Fibroblast of upper back skin (primary cell): Measurements from ENCODE around the gene OVOL1.
"Not testable (repeated sequence)": the region's sequence is repeated elsewhere in the genome, so short reads cannot be mapped to it uniquely, and the experiment has no call there.

ENCODE experiments used
- DNase-seq: peaks from one replicate; pipeline ENCODE4 v3.0.0-alpha.2; 2013

OVOL1 gene

DNA sequence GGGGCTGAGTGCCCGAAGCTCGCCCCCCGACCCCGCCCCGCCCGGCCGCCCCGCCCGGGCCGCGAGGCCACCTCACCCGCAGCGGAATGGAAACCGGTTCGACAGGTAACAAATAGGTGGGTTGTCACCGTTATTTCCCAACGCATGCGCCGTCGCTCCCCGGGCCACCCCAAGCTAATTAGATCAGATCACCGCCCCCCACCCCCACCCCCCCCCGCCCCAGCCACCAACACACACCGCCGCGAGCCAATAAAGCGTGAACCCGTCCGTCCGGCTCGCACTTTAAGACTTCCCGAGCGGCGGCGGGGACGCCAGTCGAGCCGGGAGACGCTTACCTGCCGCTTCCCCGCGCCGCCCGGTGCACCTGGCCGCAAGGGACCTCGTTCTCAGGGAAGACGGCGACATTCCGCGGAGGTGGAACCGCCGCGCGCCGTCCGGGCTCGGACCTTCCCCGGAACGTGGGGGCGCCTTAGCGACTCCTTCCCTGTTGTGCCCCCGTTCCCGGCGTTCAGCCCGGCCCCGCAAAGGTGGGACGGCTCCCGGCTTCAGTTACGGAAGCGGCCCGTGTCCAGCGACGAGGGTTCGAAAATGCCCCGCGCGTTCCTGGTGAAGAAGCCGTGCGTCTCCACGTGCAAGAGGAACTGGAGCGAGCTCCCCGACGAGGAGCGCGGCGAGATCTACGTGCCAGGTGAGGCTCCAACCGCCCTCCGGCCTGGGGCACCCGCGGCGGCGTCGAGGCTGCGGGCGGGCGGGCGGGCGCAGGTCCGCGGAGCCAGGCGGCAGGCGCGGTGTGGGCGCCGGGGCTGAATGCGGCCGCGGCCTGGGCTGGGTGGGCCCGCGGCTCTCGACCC is at the start of gene OVOL1:
OVOL1 (plus strand) TSS at position 278 of the 851 bp plus-strand sequence; CDS start at position 589, 311 bp downstream.
- DNase-seq, result no peak

DNA sequence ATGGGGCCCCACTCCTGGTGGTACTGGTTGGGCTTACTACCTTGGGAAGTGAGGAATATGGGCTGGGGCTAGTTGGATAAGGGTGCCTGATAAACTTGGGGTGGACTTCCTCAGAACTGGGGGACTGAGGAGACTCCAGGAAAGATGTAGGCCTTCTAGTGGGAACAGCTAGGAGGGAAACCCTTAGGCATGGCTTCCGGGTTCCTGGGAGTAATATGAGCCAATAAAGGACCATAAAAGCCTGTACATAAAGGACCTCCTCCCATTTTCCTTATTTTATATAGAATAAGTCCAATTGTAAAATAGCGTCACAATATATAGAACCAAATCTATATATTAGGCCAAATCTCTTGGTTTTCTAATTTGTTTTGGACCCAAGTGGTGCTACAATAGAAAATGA is 47.8 kb upstream of the OVOL1 start:
- no peak for DNase-seq

DNA sequence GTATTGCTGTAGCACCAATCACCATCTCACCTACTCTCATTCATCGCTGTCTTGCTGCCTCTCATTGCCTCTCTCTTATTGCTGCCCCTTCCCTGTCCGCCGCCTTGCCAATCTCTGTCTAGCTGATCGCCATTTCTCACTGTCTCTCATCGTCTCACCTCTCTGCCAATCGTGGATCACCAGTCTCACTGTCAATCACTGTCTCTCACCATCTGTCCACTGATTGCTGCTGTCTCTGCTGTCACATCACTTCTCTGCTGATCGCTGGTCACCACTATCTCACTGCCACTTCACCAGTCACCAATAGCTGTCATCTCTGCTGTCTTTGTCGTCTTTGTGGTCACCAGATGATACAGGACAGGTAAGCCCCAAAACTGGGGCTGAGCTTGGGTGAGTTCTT is 45.7 kb upstream of the OVOL1 start:
- DNase-seq, result no peak

- no peak for DNase-seq
Measured at GRCh38 chr11:65742353-65742752, 44.5 kb upstream of the OVOL1 start.

DNA sequence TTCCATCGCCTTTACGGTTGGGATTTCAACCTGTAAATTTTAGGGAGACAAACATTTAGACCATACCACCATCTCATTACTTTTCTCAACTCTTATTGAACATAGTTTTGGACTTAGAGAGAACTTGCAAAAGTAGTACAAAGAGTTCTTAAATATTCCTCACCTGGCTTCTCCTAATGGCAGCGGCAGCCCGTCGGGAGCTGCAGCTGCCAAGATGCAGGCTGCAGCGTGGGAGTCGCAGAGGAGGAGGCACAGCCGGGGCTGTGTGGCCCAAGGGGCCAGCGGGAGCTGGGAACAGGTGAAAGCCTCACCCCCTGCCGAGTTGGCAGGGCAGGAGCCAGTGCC is 43.2 kb upstream of the OVOL1 start:
- DNase-seq, result no peak

GRCh38 chr11:65744026-65744698 is 42.7 kb upstream of the OVOL1 start:
- DNase-seq, result peak; percentile 24

DNA sequence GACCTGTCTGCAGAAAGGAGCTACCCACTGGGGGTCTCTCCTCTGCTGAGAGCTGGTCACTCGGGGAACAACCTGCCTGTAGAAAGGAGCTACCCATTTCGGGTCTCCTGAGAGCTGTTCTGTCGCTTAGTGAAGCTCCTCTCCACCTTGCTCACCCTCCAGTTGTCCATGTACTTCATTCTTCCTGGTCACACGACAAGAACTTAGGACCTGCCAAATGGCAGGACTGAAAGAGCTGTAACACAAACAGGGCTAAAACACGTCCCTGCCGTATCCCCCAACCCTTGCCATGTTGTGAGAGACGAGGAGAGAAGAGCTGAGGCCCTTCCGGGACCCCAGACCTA is 42.2 kb upstream of the OVOL1 start:
- no peak for DNase-seq

DNA sequence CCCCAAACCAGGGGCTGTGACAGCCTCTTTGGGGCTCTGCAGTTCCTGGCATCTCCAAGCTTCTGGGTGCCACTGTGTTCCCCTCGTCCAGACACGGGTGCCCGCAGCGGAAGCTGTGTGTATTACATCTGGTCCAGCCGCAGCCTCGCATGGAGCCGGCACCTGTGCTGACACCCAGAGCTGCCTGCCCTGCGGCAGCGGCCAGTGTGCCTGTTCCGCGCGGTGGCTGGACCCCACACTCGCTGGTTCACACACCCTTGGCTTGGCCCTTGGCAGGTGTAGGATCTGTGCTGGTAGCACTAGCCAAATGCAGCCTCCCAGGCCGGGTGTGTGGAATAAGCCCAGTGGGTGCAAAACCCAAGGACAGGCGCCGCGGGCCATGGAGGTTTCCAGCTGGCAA is 41.8 kb upstream of the OVOL1 start:
- no peak for DNase-seq

- DNase-seq, result not testable (repeated sequence)
Measured at GRCh38 chr11:65762169-65762568, 24.7 kb upstream of the OVOL1 start.

GRCh38 chr11:65762816-65763215 is 24.0 kb upstream of the OVOL1 start:
- not testable (repeated sequence) for DNase-seq

DNA sequence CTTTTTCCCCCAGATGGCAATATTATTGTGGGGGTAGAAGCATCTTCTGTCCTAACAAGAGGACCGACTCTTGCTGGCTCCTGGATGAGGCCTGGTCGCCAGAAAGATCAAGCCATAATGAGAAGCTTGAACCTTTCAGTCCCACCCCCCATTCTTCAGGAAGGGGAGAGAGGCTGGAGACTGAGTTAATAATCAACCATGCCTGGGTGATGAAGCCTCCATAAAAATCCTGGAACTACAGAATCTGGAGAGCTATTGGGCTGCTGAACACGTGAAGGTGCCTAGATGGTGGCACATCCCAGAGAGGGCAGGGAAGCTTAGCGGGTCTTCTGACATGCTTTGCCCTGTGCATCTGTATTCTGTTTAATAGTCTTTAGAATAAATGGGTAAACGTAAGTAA is 22.4 kb upstream of the OVOL1 start:
- no peak for DNase-seq

- DNase-seq, result peak; percentile 63
Measured at GRCh38 chr11:65766535-65766934, 20.3 kb upstream of the OVOL1 start.

DNA sequence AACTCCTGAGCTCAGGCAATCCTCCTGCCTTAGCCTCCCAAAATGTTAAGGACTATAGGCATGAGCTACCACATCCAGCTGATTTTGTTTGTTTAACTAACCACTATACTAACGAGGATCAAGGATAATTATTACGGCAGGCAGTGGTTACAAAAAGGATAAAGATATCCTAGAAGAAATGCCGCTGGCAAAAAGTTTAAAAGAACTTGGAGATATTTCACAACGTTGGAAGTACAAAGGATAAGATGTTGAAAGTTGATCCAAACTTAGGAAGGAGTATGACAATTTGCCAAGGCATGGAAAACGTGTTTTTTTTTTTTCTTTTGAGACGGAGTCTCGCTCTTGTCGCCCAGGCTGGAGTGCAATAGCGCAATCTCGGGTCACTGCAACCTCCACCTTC is 19.5 kb upstream of the OVOL1 start:
- no peak for DNase-seq

DNA sequence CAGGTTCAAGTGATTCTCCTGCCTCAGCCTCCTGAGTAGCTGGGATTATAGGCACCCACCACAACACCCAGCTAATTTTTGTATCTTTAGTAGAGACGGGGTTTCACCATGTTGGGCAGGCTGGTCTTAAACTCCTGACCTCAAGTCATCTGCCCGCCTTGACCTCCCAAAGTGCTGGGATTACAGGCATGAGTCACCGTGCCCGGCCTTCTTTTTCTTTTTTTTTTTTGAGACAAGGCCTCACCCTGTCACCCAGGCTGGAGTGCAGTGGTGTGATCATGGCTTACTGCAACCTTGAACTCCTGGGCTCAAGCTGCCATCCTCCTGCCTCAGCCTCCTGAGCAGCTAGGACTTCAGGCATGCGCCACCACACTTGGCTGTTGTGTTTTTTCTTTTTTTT is 19.1 kb upstream of the OVOL1 start:
- not testable (repeated sequence) for DNase-seq

- no peak for DNase-seq
Measured at GRCh38 chr11:65770951-65771567, 15.8 kb upstream of the OVOL1 start.

GRCh38 chr11:65771589-65772112 is 15.2 kb upstream of the OVOL1 start:
- no peak for DNase-seq

- DNase-seq, result no peak
Measured at GRCh38 chr11:65773784-65774411, 13.0 kb upstream of the OVOL1 start.

DNA sequence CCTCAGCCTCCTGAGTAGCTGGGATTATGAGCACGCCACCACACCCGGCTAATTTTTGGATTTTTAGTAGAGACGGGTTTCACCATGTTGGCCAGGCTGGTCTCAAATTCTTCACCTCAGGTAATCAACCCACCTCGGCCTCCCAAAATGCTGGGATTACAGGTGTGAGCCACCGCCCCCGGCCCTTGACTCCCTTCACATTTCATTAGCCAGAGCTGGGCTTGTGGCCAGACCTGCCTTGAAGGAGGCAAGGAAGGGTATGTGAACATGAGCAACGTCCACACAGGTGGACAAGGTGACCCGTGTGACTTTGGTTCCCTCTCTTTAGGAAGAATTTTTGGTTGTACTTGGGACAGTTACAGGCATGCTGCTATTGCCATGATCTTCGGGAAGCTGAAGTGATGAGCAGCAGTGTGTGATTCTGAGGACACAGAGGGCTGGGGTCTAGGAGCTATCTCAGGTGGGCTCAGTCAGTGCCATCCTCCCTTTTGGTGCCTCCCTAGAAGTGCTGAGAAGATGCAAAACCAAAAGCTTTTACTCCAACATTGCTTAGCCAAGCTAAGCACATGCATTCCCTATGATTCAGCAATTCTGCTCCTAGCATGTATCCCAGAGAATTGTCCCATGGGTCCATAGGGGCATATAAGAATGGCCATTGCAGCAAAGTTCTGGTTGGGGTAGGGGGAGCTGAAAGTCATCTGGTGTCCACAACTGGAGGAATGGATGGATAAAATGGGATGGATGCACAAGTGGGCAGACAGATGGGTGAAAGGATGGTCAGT is 12.1 kb upstream of the OVOL1 start:
- DNase-seq, result no peak

DNA sequence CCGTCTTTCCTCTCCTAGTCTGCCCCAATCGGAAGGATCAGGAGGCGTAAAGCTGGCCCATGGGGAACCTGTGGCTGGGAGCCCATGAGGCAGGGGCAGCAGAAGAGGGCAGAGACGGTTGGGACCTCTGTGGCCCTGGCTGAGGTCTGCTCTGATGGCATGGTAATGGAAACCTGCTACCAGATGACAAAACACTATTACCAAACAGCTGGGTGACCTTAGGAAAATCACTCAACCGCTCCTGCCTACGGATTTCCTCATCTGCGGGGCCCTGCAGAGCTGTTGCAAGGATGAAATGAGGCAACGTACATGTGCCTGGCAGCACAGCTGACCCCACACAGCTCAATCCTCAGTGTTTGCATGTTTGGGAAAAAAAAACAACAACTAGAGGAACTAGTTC is 10.7 kb upstream of the OVOL1 start:
- DNase-seq, result no peak

DNA sequence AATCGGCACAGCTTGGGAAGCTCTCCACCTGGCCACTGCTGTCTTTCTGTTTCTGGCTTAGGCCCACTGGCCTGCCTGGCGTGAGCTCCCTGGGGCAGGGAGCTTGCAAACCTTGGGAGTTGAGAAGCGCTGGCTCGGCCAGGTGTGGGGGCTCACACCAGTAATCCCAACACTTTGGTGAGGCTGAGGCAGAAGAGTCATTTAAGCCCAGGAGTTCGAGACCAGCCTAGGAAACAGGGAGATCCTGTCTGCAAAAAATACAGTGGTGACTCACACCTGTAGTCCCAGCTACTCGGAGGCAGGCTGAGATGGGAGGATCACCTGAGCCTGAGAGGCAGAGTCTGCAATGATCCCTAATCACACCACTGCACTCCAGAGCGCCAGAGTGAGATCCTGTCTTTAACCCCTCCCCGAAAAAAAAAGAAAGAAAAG is 10.1 kb upstream of the OVOL1 start:
- no peak for DNase-seq

GRCh38 chr11:65777241-65777640 is 9.6 kb upstream of the OVOL1 start:
- DNase-seq, result no peak

DNA sequence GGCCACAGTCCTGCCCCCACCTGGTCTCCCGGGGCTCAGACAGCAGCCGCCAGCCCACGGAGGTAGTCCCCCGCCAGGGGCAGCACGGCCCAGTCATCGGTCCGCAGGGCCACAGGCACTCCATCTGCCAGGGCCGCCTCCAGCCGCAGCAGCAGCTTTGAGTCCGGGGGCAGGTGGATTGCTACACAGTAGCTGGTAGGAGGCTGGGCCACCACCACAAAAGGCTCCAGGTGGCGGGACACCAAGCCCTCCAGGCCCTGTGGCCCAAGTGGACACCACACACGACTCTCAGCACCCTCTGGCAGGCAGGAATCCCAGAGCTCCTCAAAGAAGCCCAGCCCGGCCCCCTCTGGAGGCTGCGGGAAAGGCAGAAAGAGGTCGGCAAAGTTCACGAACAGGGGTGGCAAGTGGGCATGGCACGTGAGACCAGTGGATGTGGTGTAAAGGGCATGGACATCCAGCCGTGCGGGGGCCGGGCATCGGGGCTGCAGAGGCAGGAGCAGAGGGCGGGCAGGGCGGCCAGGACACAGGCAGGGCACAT is 9.0 kb upstream of the OVOL1 start:
- DNase-seq, result no peak
